GM18526 (cell line): ENCODE measurements around the gene ADM.

ENCODE experiments used
- POLR2A ChIP-seq: IDR thresholded peaks from 3 replicates; pipeline ENCODE4 v1.6.1; 2011; ENCODE audit not compliant: insufficient read length; ENCODE audit errors: extremely low read depth

Gene ADM

GRCh38 chr11:10328314-10329098 lies 23.6 kb downstream of the ADM start:
- TF ChIP-seq POLR2A, result no peak

DNA sequence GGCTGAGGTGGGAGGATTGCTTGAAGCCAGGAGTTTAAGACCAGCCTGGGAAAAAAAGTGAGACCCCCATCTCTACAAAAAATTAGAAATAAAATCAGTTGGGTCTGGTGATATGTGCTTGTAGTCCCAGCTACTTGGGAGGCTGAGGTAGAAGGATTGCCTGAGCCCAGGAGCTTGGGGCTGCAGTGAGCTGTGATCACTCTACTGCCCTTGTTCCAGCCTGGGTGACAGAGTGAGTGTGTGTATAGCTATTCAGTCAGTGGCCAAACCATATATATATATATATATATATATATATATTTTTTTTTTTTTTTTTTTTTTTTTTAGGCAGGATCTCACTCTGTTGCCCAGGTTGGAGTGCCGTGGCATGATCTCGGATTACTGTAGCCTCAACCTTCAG lies 24.5 kb downstream of the ADM start:
- no peak for TF ChIP-seq POLR2A

- no peak for TF ChIP-seq POLR2A
These were observed 25.1 kb downstream of the ADM start for GRCh38 chr11:10329935-10330334.

DNA sequence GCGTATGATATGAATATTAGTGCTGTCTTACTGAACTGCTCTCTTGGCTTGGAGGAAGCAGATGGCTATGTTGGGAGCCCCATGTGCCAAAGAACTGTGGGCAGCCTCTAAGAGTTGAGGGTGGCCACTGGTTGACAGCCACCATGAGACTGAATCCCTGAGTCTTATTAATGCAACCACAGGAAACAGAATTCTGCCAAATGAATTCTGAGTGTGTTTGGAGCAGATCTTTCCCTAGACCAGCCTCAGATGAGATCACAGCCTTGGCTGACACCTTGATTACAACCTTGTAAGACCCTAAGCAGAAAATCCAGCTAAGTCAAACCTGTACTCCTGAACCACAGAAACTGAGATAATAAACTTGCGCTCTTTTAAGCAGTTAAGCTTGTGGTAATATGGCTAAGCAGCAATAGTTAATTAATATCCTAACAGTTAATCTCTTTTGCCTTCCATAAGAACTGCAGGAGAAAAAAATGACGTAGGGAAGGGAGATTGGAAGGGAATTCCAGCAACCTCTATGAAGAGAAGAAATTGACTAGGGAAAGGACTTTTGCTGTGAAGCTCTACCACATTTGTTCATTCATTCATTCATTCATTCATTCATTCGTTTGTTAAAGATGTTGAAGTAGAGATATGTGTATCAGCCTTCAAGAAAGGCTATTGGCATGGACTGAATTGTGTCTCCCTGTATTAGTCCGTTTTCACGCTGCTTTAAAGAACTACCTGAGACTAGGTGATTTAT lies 26.8 kb downstream of the ADM start:
- no peak for TF ChIP-seq POLR2A

DNA sequence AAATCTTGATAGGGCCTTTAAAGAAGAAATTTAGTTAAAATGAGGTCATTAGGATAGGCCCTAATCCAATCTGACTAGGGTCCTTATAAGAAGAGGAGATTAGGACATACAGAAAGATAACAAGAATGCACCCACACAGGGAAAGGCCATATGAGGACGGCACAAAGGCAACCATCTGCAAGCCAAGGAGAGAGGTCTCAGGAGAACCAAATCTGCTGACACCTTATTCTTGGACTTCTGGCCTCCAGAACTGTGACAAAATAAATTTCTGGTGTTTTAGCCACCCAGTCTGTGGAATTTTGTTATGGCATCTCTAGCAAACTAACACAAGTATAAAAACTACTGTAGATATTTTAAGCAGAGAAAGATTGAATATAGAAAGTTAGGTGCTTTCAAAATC lies 28.6 kb downstream of the ADM start:
- TF ChIP-seq POLR2A, result no peak

GRCh38 chr11:10338287-10338686 lies 33.4 kb downstream of the ADM start:
- TF ChIP-seq POLR2A, result no peak

- no peak for TF ChIP-seq POLR2A
These were observed 43.9 kb downstream of the ADM start for GRCh38 chr11:10348650-10349280.

DNA sequence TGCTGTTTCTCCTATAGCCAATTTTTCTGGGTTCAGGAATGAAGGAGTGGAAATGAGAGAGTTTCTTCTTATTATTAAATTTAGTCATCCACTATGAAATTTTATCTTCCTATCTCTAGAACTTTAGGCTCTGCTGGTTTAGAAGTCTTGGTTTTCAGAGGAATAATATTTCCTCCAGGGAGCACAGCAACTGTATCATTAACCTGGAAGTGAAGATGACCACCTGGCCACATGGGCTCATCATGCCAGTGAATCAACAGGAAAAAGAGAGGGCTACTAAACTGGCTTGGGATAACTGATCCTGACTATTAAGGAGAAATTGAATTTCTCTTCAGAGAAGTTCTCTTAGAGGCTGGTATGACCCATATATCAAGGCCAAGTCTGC lies 44.4 kb downstream of the ADM start:
- TF ChIP-seq POLR2A, result no peak

DNA sequence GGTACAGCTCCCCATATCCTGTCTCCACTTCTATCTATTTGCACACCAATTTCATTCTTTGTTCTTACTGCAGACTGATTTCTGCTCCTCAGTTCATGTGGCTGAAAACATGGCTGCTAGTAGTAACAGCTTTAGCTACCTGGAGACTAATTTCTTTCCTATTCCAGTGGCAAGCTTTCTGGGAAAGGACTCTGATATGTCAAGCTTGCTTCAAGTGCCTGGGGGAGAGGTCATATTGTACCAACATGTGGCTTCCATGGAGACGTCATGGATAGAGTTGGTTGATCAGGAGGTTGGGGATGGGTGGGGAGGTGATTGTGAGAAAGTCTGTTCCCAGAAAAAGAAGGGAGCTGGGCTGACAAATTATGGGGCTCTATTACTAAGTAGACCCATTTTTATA lies 44.9 kb downstream of the ADM start:
- TF ChIP-seq POLR2A, result no peak

DNA sequence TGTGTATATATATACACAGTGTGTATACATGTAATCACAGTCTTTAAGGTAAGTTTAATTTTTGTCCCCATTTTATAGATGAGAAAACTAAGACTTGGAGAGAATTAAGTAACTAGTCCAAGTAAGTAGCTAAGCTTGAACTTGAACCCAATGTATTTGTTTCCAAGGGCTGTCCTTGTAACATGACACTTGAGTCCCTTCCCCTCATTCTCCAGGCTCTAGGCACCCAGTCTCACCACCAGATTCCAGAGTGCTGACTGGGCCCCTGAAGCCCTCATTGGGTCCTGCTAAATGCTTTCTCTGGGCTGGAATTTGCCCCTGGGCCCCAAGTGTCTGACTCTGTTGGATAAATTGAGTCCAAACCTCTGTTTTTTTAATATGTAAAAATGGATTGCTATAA lies 45.5 kb downstream of the ADM start:
- TF ChIP-seq POLR2A, result no peak

GRCh38 chr11:10351435-10351764 lies 46.5 kb downstream of the ADM start:
- no peak for TF ChIP-seq POLR2A

GRCh38 chr11:10351765-10352641 lies 47.1 kb downstream of the ADM start:
- TF ChIP-seq POLR2A, result no peak

DNA sequence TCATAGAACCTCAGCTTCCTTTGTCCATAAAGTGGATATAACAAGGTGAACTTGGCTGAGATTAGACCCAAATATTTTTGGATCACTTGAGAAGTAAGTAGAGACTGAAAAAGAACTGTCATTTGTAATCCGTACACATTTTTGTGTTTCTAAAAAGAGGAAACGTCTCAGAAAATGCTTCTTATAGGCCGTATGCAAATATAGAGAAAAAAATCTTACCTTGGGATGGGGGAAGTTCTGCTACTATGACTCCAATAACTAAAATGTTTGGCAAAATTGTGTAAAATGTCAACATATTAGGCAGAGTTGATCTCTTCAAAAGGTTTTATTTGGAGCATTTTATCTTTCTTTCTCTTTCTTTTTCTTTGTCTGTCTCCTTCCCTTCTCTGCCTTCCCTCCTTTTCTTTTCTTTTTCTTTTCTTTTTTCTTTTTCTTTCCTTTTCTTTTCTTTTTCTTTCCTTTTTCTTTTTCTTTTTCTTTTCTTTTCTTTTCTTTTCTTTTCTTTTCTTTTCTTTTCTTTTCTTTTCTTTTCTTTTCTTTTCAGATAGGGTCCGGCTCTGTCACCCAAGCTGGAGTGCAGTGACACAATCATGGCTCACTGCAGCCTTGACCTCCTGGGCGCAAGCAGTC lies 48.2 kb downstream of the ADM start:
- TF ChIP-seq POLR2A, result no peak

- TF ChIP-seq POLR2A, result no peak
These were observed 49.5 kb downstream of the ADM start for GRCh38 chr11:10354389-10354788.

DNA sequence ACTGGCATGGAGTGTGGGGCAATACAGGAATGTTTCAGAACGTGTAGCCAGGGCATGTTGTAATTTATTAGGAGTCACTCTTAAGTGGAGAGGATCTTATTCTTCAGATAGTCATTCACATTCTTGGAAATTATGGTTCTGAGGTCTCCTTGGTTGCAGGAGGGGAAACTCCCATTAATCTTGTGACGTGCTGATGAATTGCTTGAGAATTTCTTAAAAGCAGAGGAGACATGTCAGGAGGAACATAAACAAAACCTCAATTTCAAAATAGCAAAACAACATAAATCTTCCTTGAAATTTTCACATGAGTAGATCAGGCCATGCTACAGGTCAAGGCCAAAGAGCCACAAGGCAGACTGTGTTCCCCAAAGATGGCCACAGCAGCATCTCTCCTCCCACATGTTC lies 50.4 kb downstream of the ADM start:
- TF ChIP-seq POLR2A, result no peak
